Stimulated activated CD8-positive, alpha-beta memory T cell treated with anti-CD3 and anti-CD28 coated beads, Interleukin-15, amount 100 ng/mL, for 1 hour (primary cell): ENCODE results near the gene WDR88.
"Not testable (repeated sequence)": the region's sequence is repeated elsewhere in the genome, so short reads cannot be mapped to it uniquely, and the experiment has no call there.

ENCODE experiments used
- DNase-seq: peaks from one replicate; pipeline ENCODE4 v3.0.0-alpha.2; 2020; ENCODE audit warnings: low read depth

Gene WDR88

GRCh38 chr19:33132021-33132420 is at the start of gene WDR88:
Gene WDR88 (plus strand): TSS chr19:33132114. CDS start chr19:33132170, 56 bp downstream.
- no peak for DNase-seq

DNA sequence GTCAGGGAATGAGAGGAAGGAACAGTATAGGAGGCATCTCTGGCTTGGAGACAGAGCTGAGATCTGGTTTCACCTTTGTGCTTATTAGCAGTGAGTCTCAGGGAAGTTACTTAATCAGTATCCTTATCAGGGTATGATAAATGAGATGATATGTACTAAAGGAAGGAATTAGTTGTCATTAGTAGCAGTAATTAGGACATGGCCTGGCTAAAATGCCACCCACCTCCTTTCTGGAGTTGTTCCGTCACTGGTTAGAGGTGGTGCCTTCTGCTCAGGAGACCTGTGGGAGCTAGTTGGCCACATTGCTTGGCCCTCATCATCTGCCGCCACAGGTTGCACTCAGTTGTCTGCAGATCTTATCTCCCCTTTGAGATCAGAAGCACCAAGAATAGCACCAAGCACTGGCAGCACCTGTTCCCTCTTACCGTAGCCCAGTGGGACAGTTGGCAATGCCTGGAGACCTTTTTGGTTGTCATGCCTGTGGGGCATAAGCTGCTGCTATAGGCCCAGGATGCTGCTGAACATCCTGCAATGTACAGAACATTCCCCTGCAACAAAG is 46.3 kb upstream of the WDR88 start:
- DNase-seq: no peak

DNA sequence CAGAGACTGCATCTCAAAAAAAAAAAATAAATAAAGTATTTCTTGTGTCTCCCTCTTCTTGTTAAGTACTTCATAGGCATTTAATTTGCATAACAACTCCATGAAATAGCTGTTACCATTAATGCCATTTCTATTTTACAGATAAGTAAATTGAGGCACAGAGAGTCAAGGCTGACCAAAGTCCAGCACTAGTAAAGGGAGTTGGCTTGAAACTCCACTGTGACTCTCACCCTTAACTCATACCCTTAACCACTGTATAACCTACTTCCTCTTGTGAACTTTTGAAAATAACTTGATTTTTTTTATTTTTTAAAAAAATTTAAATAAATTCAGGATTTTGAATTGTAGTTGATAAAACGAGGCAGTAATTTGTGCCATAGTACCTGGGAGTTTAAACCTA is 45.0 kb upstream of the WDR88 start:
- no peak for DNase-seq

DNA sequence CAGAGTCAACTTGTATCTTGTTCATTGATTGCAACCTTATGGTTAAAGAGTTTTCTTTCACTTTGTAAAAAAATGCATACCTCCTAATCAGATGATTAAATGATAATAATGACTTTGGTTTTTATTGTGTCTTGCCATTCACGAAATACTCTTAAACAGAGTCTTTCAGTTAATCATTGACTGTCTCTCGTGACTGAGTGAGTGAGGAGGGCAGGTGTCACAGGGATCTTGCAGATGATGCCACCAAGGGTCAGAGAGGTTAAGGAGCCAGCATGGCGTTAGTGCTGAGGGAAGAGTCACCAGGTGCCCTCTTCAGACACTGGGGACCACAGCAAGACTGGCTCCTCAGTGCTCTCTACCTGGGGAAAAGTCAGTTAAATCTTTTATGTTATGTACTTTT is 42.9 kb upstream of the WDR88 start:
- no peak for DNase-seq

- no peak for DNase-seq
These were observed 41.7 kb upstream of the WDR88 start for GRCh38 chr19:33090179-33090578.

GRCh38 chr19:33093420-33094210 is 38.3 kb upstream of the WDR88 start:
- DNase-seq: no peak

DNA sequence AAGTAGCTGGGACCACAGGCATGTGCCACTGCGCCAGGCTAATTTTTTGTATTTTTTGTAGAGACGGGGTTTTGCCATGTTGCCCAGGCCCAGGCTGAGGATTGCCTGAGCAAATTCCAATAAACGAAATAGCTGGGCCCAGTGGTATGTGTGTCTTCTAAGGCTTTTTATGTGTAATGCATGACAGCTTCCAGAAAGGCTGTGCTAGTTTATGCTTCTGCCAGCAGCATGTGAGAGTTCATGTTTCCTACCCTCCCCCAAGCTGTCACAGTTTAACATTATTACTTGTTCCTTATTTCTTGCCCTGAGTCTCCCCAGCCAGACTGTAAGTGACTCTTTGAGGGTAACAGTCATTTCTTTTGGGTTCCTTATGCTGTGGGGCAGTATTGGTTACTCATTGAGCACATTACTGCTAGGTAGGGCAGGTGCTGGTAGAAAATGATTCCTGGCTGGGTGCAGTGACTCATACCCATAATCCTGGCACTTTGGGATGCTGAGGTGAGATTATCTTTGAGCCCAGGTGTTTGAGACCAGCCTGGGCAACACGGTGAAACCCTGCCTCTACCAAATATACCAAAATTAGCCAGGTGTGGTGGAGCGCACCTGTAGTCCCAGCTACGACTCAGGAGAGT is 37.4 kb upstream of the WDR88 start:
- no peak for DNase-seq

DNA sequence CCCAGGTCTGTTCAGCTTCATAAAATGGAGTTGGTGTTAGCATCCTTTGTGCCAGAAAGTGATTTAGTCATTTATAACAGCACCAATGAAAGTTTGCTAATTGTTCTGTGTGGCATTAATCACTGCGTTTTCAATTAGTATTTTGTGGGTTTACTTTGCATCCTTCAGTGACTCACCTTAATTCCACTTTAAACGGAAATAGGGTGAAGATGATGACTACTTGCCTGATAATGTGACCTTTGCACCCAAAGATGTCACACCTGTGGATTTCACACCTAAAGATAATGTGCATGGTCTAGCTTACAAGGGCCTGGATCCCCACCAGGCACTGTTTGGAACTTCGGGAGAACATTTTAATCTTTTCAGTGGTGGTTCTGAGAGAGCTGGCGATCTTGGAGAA is 35.9 kb upstream of the WDR88 start:
- no peak for DNase-seq

GRCh38 chr19:33098055-33098534 is 33.8 kb upstream of the WDR88 start:
- no peak for DNase-seq

DNA sequence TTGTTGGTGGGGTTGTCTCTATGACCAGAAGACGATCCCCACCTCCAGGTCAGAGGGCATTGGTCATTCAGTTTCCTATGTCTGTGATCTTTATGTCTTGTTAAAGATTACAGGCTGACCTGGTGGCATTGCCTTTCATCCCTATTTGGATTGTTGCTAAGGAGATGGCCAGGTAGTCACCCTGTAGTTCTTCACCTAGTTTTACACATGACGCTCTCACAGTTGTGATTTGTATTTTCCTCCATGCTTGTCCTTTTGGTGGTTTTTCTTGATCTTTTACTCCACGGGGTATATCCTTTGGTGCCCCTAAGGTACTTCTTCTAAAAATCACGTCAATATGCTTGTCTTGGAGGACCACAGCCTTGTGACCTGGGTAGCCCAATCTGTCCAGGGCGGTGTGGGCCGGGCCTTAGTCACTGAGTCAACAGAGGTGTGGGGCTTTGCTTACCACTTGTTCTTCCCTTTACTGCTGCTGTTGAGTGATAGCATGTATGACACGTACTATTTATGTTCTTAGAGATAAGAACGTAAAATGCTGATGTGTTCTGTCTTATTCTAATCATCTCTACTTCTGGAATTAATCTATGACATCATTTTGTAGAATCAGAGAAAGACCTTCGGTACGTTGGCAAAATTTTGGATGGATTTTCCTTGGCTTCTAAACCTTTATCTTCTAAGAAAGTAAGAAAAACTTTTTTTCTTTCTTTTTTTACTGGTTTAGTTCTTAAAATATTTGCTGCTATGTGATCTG is 30.8 kb upstream of the WDR88 start:
- no peak for DNase-seq

DNA sequence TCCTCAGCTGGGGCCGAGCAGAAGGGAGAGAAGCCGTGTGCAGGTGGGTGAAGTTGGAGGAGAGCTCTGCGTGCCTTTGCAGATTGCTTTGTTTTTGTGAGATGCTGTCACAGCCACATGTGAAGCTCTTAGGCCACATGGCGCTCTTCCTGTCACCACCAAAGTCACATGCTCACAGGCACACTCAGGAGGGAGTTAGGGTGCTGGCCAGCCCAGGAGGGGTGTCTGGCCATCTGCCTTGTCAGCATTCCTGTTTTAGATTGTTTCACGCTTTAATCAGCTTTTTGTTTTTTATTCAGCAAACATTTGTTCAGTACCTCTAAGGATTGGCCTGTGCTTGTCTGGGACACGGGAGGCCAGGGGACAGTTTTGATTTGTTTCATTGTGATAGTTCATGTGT is 29.0 kb upstream of the WDR88 start:
- DNase-seq: no peak

GRCh38 chr19:33108161-33108560 is 23.8 kb upstream of the WDR88 start:
- DNase-seq: no peak

DNA sequence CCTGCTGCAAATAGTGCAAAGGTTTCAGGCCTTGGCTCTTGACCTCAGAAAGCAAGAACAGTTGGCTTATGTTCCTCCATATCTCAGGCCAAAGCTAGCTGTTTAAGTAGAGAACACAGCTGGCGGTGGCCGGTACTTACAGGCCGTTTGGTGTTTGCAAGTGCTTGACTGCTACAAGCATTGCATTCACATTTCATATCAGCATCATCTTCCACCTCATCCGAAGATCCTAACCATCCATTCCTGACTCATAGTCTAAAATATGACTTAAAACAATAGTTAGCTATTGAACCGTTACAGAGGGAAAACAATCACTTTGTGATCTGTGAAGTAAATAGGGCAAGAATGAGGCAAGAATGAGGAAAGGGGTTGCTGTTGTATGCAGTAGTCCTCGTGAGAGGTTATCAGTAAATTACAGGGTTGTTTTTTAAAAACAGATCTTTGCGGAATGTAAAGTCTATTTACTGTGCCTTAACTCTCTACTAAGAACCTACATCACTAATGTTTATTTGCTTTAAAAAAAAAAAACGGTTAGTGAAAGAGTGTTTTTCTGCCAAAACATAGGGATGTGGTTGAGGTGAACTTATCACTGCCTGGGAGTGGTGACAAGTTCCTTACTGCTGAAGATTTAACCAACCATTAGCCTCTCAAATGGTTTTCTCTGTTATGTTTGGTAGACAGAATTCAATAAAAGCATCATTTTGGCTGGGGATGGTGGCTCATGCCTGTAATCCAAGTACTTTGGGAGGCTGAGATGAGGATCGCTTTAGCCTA is 21.6 kb upstream of the WDR88 start:
- DNase-seq: no peak

GRCh38 chr19:33111587-33111986 is 20.3 kb upstream of the WDR88 start:
- DNase-seq: no peak

DNA sequence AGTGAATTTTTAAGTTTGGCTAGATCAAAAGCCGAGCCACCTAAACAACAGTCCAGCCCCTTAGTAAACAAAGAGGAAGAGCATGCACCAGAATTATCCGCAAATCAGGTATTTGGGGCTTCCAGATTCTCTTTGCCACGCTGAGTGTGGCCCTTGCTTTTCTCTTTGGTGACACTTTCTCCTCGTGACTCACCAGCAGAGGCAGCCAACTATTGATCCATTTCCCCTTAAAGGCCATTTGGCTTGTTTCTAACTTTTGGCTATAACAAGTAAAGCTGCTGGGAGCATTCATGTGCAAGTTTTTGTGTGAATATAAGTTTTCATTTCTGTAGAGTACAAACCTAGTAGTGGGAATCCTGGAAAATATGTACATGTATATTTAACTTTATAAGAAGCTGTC is 17.6 kb upstream of the WDR88 start:
- no peak for DNase-seq

- DNase-seq: no peak
These were observed 14.4 kb upstream of the WDR88 start for GRCh38 chr19:33117501-33117900.

DNA sequence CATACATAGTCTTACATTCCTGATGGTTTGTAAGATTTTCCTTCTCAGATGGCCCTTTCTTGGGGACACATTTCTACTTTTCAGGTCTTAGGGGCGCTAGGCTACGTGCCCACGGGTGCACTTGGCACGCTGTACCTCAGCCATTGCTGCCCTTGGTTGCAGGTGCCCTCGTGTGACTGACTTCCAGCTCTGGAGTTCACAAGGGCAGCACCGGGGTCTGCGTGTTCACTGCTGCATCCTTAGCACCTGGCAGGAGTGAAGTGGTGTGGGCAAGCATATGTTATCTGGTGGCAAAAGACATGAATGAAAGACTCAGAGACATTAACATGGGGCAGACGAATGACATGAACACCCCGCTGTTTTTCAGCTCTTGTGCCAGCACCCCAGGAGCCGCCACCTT is 13.3 kb upstream of the WDR88 start:
- DNase-seq: no peak

DNA sequence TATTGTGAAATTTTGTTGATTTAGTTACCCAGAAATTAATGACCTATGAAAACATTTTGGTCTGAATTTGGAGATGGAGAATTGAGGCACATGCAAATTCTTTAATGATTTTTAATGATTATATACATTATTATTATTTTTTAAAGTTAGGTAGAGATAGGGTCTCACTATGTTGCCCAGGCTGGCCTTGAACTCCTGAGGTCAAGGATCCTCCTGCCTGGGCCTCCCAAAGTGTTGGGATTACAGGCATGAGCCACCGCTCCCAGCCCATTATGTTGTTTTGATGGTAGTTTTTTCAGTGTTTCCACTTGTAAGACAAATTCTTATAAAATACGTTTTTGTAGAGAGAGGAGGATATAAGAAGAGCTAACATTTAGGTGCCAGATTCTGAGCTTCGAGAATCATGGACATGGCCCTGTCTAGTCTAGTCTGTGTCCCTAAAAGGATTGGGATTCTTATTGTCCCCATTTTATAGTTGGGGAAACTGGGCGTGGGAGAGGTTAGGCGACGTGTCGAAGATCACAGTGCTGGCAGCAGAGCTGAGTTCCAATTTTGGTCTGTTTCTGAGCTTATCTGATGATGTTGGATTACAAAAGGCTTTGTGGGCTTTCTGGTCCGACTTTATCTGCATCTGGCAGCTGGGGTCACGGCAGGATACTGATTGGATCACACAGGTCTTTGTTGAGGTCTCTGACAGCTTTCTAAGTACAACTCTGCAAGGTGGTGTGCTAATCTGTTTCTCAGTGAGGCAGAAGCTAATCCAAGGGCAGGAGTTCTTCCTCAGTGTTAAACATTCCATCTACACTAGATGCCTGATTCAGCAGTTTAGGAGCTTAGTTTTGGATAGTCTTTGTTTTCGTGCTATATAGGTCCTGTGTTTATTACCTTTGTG is 7.5 kb upstream of the WDR88 start:
- no peak for DNase-seq

GRCh38 chr19:33125929-33126388 is 6.0 kb upstream of the WDR88 start:
- DNase-seq: peak; percentile 13

GRCh38 chr19:33126712-33127111 is 5.2 kb upstream of the WDR88 start:
- DNase-seq: not testable (repeated sequence)

GRCh38 chr19:33129901-33130300 is 2.0 kb upstream of the WDR88 start:
- DNase-seq: no peak
